Tibial nerve (tissue), 4 donors: Measurements from ENCODE around the gene GPR32. TPM values are rescaled to one million over a fixed set of nuclear protein-coding genes. Genes with fewer than 3 reads are reported as not detected.
"Not testable (repeated sequence)": the region's sequence is repeated elsewhere in the genome, so short reads cannot be mapped to it uniquely, and the experiment has no call there.

Experiments used
- DNase-seq, 2 donors: peaks; one replicate each; pipeline ENCODE4 v3.0.0-alpha.2; 2019; ENCODE audit warnings: low spot score in 2 of 2
- H3K27ac ChIP-seq, 4 donors: fragments of 200-600 bp; sonication (generic) in 3 of 4; one replicate each; pipeline ENCODE4 v1.5.1; 2017 to 2019; ENCODE audit warnings: mild to moderate bottlenecking in 1 of 4
- H3K27me3 ChIP-seq, 2 donors: fragments of 200-600 bp; sonication (generic) in 1 of 2; one replicate each; pipeline versions ENCODE4 v1.5.1 to v1.6.0; 2017 to 2019
- H3K36me3 ChIP-seq, 3 donors: fragments of 200-600 bp; sonication (generic); one replicate each; pipeline ENCODE4 v1.5.1; 2018 to 2019
- H3K4me1 ChIP-seq, 4 donors: fragments of 200-600 bp; sonication (generic) in 3 of 4; one replicate each; pipeline ENCODE4 v1.5.1; 2017 to 2019
- H3K4me3 ChIP-seq, 4 donors: fragments of 200-600 bp; sonication (generic) in 3 of 4; one replicate each; pipeline ENCODE4 v1.5.1; 2017 to 2019; ENCODE audit warnings: mild to moderate bottlenecking in 1 of 4, moderate library complexity in 1 of 4
- H3K9me3 ChIP-seq, 4 donors: fragments of 200-600 bp; sonication (generic) in 3 of 4; one replicate each; pipeline ENCODE4 v1.5.1; 2017 to 2019
- EP300 ChIP-seq, 2 donors: sonication (generic); formaldehyde crosslinking; IDR thresholded peaks; one replicate each; pipeline ENCODE4 v1.6.1; 2017; ENCODE audit warnings: antibody characterized with exemption in 2 of 2, mild to moderate bottlenecking in 1 of 2
- POLR2A ChIP-seq, 2 donors: fragments of 450-650 bp; IDR thresholded peaks; one replicate each; pipeline ENCODE4 v1.6.1; 2017; ENCODE audit warnings: antibody characterized with exemption in 2 of 2, mild to moderate bottlenecking in 2 of 2, moderate library complexity in 2 of 2
- WGBS, 2 donors: methylation state at CpG; one replicate each; pipeline ENCODE4 v1.1.5; 2018; 5-methylcytosine and 5-hydroxymethylcytosine counted together
- total RNA-seq, 4 donors: library from RNA; depleted of rRNA; stranded (reverse); fragments of >200 nt; gene quantifications; one replicate each; pipeline ENCODE4 v1.1.0, GENCODE V29; 2016
- TF ChIP-seq, protein P1 (sequence below), 5 experiments: fragments of 200-600 bp in 3 of 5; fragments of 450-650 bp in 2 of 5; sonication (generic) in 3 of 5; IDR thresholded peaks; one replicate each; pipeline ENCODE4 v1.5.1; 2016 to 2019; ENCODE audit warnings: antibody characterized with exemption in 5 of 5, mild to moderate bottlenecking in 3 of 5, moderate library complexity in 2 of 5

GPR32 gene
- total RNA-seq, 4 donors from 2014 or later = not detected

DNA sequence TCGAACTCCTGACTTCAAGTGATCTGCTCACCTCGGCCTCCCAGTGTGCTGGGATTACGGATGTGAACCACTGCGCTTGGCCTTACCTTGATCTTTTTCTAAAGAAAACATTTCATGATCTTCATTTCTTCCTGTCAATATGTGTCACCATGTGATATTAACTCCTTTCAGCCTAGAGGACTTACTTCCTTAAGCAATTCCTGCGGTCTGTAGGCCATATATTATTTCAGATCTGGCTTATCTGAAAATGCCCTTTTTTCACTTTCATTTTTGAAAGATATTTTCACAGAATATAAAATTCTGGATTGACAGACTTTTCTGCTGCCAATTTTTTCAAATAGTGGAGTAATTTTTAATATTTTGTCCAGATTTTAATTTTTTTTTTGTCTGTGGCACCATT is 2.0 kb upstream of the GPR32 start:
- no peaks in the 10 kb centered on the region for H3K9me3 ChIP-seq
- H3K27me3 ChIP-seq = peaks cover 0 to 33% of the 10 kb centered on the region in 2 donors
- DNase-seq = no peak
- no peaks in the 10 kb centered on the region for H3K4me1 ChIP-seq
- 75 to 77% methylated on average over 5 of the region's 5 CpGs for WGBS, 2 donors
- no peaks in the 10 kb centered on the region for H3K36me3 ChIP-seq
- TF ChIP-seq, protein P1, sequence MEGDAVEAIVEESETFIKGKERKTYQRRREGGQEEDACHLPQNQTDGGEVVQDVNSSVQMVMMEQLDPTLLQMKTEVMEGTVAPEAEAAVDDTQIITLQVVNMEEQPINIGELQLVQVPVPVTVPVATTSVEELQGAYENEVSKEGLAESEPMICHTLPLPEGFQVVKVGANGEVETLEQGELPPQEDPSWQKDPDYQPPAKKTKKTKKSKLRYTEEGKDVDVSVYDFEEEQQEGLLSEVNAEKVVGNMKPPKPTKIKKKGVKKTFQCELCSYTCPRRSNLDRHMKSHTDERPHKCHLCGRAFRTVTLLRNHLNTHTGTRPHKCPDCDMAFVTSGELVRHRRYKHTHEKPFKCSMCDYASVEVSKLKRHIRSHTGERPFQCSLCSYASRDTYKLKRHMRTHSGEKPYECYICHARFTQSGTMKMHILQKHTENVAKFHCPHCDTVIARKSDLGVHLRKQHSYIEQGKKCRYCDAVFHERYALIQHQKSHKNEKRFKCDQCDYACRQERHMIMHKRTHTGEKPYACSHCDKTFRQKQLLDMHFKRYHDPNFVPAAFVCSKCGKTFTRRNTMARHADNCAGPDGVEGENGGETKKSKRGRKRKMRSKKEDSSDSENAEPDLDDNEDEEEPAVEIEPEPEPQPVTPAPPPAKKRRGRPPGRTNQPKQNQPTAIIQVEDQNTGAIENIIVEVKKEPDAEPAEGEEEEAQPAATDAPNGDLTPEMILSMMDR (IDR thresholded peaks at IDR 0.05) = no peak
- no peak for TF ChIP-seq POLR2A (IDR thresholded peaks at IDR 0.05)
- TF ChIP-seq EP300 (IDR thresholded peaks at IDR 0.05) = no peak
- H3K4me3 ChIP-seq = no peak overlapping the region
- H3K27ac ChIP-seq = no peak overlapping the region

DNA sequence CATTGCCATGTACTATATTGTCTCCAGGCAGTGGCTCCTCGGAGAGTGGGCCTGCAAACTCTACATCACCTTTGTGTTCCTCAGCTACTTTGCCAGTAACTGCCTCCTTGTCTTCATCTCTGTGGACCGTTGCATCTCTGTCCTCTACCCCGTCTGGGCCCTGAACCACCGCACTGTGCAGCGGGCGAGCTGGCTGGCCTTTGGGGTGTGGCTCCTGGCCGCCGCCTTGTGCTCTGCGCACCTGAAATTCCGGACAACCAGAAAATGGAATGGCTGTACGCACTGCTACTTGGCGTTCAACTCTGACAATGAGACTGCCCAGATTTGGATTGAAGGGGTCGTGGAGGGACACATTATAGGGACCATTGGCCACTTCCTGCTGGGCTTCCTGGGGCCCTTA is 624 bp downstream of the GPR32 start:
- Histone ChIP-seq H3K27ac (no peak overlapping the region), H3K4me3 (no peak overlapping the region), H3K36me3 (no peaks in the 10 kb centered on the region), H3K4me1 (no peaks in the 10 kb centered on the region), H3K27me3 (peaks cover 0 to 55% of the 10 kb centered on the region in 2 donors), H3K9me3 (no peaks in the 10 kb centered on the region)
- TF ChIP-seq POLR2A (IDR thresholded peaks at IDR 0.05) (no peak), EP300 (IDR thresholded peaks at IDR 0.05) (no peak)
- TF ChIP-seq, protein P1 (IDR thresholded peaks at IDR 0.05) = no peak
- DNase-seq = no peak
- 82 to 89% methylated on average over 12 to 13 of the region's 13 CpGs for WGBS, 2 donors

DNA sequence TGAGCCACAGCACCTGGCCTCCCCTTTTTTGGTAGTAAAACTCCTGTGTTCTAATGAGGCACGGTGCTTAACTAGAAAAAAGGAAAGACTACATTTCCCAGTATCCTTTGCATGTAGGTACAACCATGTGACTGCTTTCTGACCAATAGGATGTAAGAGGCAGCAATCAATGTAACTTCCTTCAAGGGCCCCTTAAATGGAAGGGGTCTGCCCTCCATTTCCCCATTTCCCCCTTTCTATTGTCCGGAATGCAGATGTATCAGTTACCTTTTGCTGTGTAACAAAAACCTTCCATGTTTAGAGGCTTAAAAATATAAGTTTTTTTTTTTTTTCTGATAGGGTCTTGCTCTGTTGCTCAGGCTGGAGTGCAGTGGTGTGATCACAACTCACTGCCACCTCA is 2.2 kb downstream of the GPR32 start:
- Histone ChIP-seq H3K27me3 (peaks cover 0 to 71% of the 10 kb centered on the region in 2 donors), H3K4me3 (no peak overlapping the region), H3K9me3 (peaks cover 0 to 7% (median 3%) of the 10 kb centered on the region in 4 donors), H3K27ac (no peak overlapping the region), H3K4me1 (no peaks in the 10 kb centered on the region), H3K36me3 (no peaks in the 10 kb centered on the region)
- TF ChIP-seq, protein P1 (IDR thresholded peaks at IDR 0.05) = no peak
- TF ChIP-seq EP300 (IDR thresholded peaks at IDR 0.05) (no peak), POLR2A (IDR thresholded peaks at IDR 0.05) (no peak)
- DNase-seq = no peak
- WGBS, 2 donors = 59 to 66% methylated on average over 2 of the region's 2 CpGs

DNA sequence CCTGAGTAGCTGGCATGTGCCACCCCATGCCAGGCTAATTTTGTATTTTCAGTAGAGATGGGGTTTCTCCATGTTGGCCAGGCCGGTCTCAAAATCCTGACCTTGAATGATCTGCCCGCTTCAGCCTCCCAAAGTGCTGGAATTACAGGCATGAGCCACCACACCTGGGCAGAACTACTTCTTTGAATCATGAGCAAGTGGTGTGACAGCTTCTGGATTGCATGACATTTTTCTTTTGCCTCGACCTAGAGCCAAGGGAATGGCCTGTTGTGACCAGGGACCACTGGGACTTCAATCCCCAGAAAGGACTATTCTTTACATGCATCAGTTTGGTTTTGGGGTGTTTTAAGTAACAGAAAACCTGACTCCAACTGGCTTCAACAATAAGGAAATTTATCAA is 2.6 kb downstream of the GPR32 start:
- H3K36me3 ChIP-seq, DNase-seq, H3K9me3 ChIP-seq, H3K27ac ChIP-seq, H3K4me1 ChIP-seq, H3K4me3 ChIP-seq: not testable (repeated sequence)
- WGBS, 2 donors = 86 to 94% methylated on average over 3 of the region's 3 CpGs
- H3K27me3 ChIP-seq = peaks cover 0 to 72% of the 10 kb centered on the region in 2 donors

DNA sequence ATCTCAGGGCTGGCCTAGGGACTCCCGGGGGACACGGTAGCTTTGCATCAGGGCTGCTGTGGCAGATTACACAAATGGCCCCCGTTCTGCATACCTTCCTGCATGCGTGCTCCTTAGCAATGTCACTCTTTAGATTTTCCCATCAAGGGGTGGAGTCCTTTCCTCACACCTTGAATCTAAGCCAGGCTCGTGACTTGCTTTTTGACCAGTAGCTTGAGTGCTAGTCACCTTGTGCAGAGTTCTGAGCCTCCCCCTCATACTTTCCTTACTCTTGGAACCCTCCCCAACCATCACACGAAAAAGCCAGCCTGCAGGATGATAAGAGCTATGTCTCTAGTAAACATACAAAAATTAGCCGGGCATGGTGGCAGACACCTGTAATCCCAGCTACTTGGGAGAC is 3.2 kb downstream of the GPR32 start:
- H3K4me1 ChIP-seq, H3K36me3 ChIP-seq, H3K4me3 ChIP-seq, DNase-seq, H3K27ac ChIP-seq, H3K9me3 ChIP-seq: not testable (repeated sequence)
- 60 to 75% methylated on average over 5 of the region's 7 CpGs for WGBS, 2 donors
- H3K27me3 ChIP-seq = peaks cover 0 to 73% of the 10 kb centered on the region in 2 donors

DNA sequence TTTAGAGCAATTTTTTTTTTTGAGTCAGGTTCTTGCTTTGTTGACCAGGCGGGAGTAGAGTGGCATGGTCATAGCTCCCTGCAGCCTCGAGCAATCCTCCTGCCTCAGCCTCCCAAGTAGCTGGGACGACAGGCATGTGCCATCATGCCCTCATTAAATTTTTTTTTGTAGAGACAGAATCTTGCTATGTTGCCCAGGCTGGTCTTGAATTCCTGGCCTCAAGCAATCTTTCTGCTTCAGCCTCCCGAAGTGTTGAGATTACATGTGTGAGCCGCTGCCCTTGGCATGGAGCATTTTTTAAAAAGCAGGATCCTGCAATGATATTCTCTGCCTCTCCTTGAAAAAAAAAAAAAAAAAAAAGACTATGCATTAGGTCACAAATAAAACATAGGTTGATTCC is 5.9 kb downstream of the GPR32 start:
- WGBS, 2 donors = 88 to 91% methylated on average over 5 of the region's 5 CpGs
- no peak overlapping the region for H3K27ac ChIP-seq
- peaks cover 0 to 78% of the 10 kb centered on the region in 2 donors for H3K27me3 ChIP-seq
- TF ChIP-seq EP300 (IDR thresholded peaks at IDR 0.05) (no peak), POLR2A (IDR thresholded peaks at IDR 0.05) (no peak)
- TF ChIP-seq, protein P1 (IDR thresholded peaks at IDR 0.05) = no peak
- H3K4me1 ChIP-seq = peaks cover 0 to 8% (median 0%) of the 10 kb centered on the region in 4 donors
- no peak overlapping the region for H3K4me3 ChIP-seq
- DNase-seq = no peak
- H3K9me3 ChIP-seq = peaks cover 0 to 7% (median 3%) of the 10 kb centered on the region in 4 donors
- H3K36me3 ChIP-seq = no peaks in the 10 kb centered on the region
